ENCODE results near the gene TMEM204. TPM values are rescaled to one million over a fixed set of nuclear protein-coding genes. Genes with fewer than 3 reads are reported as not detected.

TMEM204 gene
- total and polyA plus RNA-seq, 2 donors: 10.3 to 29.3 TPM

GRCh38 chr16:1557074-1557473, 23.6 kb downstream of the TMEM204 start:
- Histone ChIP-seq H3K4me3 (ENCODE audit: low read length in 2 of 2) (no peak overlapping the region), H3K9me3 (ENCODE audit: control insufficient read depth in 2 of 2, insufficient read depth in 1 of 2, low read length in 1 of 2) (no peaks in the 10 kb centered on the region), H3K36me3 (ENCODE audit: control insufficient read depth in 2 of 2, insufficient read depth in 2 of 2, low read length in 1 of 2) (peaks cover 12 to 36% of the 10 kb centered on the region in 2 donors), H3K27ac (ENCODE audit: low read depth in 1 of 2, low read length in 1 of 2) (no peak overlapping the region), H3K27me3 (ENCODE audit: control insufficient read depth in 2 of 2, insufficient read depth in 1 of 2, low read length in 1 of 2) (no peaks in the 10 kb centered on the region), H3K4me1 (ENCODE audit: control insufficient read depth in 2 of 2, insufficient read depth in 2 of 2, low read length in 2 of 2) (peaks cover 0 to 6% of the 10 kb centered on the region in 2 donors)
- DNase-seq (ENCODE audit: low read depth in 6 of 9, low spot score in 9 of 9): no peak
- 97% methylated on average over 16 of the region's 16 CpGs for WGBS

GRCh38 chr16:1557576-1557975, 24.1 kb downstream of the TMEM204 start:
- 97% methylated on average over 11 of the region's 11 CpGs for WGBS
- H3K9me3 ChIP-seq (ENCODE audit: control insufficient read depth in 2 of 2, insufficient read depth in 1 of 2, low read length in 1 of 2): no peaks in the 10 kb centered on the region

DNA sequence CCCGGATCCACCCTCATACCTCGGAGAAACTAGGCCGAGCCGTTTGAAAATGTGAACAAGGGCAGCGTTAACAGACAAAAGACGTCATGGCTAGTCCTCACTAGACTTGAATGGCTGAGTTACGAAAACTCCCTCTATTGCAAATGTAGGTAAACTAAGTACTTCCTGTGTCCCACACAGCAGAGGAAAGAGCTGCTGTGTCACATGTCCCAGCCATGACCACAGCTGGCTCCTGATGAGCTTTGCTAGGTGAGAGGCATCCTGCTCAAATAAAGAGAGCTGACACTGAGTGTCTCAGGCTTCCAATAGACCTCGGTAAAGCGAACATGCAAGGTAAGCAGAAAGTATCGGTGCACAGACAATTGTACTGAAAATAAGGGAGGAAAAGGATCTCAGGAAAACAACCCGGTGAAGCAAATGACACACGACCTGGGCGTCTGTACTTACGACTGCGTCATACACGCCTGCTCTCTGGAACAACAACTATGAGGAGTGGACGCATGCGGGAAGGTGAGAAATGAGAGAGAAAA, 26.0 kb downstream of the TMEM204 start:
- Histone ChIP-seq H3K4me1 (ENCODE audit: control insufficient read depth in 2 of 2, insufficient read depth in 2 of 2, low read length in 2 of 2) (peaks cover 0 to 6% of the 10 kb centered on the region in 2 donors), H3K27me3 (ENCODE audit: control insufficient read depth in 2 of 2, insufficient read depth in 1 of 2, low read length in 1 of 2) (no peaks in the 10 kb centered on the region), H3K36me3 (ENCODE audit: control insufficient read depth in 2 of 2, insufficient read depth in 2 of 2, low read length in 1 of 2) (peaks cover 12 to 36% of the 10 kb centered on the region in 2 donors), H3K9me3 (ENCODE audit: control insufficient read depth in 2 of 2, insufficient read depth in 1 of 2, low read length in 1 of 2) (no peaks in the 10 kb centered on the region), H3K4me3 (ENCODE audit: low read length in 2 of 2) (no peak overlapping the region), H3K27ac (ENCODE audit: low read depth in 1 of 2, low read length in 1 of 2) (no peak overlapping the region)
- DNase-seq (ENCODE audit: low read depth in 6 of 9, low spot score in 9 of 9): peak in 4 of 9 donors; percentile 22 to 59 (median 34)
- 91% methylated on average over 18 of the region's 18 CpGs for WGBS

More at GRCh38 chr16:1557576-1557975, 24.1 kb downstream of the TMEM204 start:
- H3K27ac ChIP-seq (ENCODE audit: low read depth in 1 of 2, low read length in 1 of 2): no peak overlapping the region
- H3K27me3 ChIP-seq (ENCODE audit: control insufficient read depth in 2 of 2, insufficient read depth in 1 of 2, low read length in 1 of 2): no peaks in the 10 kb centered on the region
- no peak for DNase-seq (ENCODE audit: low read depth in 6 of 9, low spot score in 9 of 9)
- no peak overlapping the region for H3K4me3 ChIP-seq (ENCODE audit: low read length in 2 of 2)
- peaks cover 0 to 6% of the 10 kb centered on the region in 2 donors for H3K4me1 ChIP-seq (ENCODE audit: control insufficient read depth in 2 of 2, insufficient read depth in 2 of 2, low read length in 2 of 2)
- H3K36me3 ChIP-seq (ENCODE audit: control insufficient read depth in 2 of 2, insufficient read depth in 2 of 2, low read length in 1 of 2): peaks cover 12 to 36% of the 10 kb centered on the region in 2 donors

GRCh38 chr16:1560153-1560552, 26.7 kb downstream of the TMEM204 start:
- Histone ChIP-seq H3K36me3 (ENCODE audit: control insufficient read depth in 2 of 2, insufficient read depth in 2 of 2, low read length in 1 of 2) (peaks cover 12 to 30% of the 10 kb centered on the region in 2 donors), H3K4me1 (ENCODE audit: control insufficient read depth in 2 of 2, insufficient read depth in 2 of 2, low read length in 2 of 2) (peaks cover 0 to 6% of the 10 kb centered on the region in 2 donors), H3K9me3 (ENCODE audit: control insufficient read depth in 2 of 2, insufficient read depth in 1 of 2, low read length in 1 of 2) (no peaks in the 10 kb centered on the region), H3K4me3 (ENCODE audit: low read length in 2 of 2) (no peak overlapping the region), H3K27ac (ENCODE audit: low read depth in 1 of 2, low read length in 1 of 2) (no peak overlapping the region), H3K27me3 (ENCODE audit: control insufficient read depth in 2 of 2, insufficient read depth in 1 of 2, low read length in 1 of 2) (no peaks in the 10 kb centered on the region)
- DNase-seq (ENCODE audit: low read depth in 6 of 9, low spot score in 9 of 9): no peak
- 96% methylated on average over 15 of the region's 15 CpGs for WGBS

GRCh38 chr16:1560866-1561265, 27.4 kb downstream of the TMEM204 start:
- H3K4me3 ChIP-seq (ENCODE audit: low read length in 2 of 2): no peak overlapping the region
- H3K9me3 ChIP-seq (ENCODE audit: control insufficient read depth in 2 of 2, insufficient read depth in 1 of 2, low read length in 1 of 2): no peaks in the 10 kb centered on the region
- no peaks in the 10 kb centered on the region for H3K27me3 ChIP-seq (ENCODE audit: control insufficient read depth in 2 of 2, insufficient read depth in 1 of 2, low read length in 1 of 2)
- WGBS: 97% methylated on average over 12 of the region's 12 CpGs
- peaks cover 0 to 6% of the 10 kb centered on the region in 2 donors for H3K4me1 ChIP-seq (ENCODE audit: control insufficient read depth in 2 of 2, insufficient read depth in 2 of 2, low read length in 2 of 2)
- DNase-seq (ENCODE audit: low read depth in 6 of 9, low spot score in 9 of 9): no peak
- H3K27ac ChIP-seq (ENCODE audit: low read depth in 1 of 2, low read length in 1 of 2): no peak overlapping the region
- peaks cover 12 to 25% of the 10 kb centered on the region in 2 donors for H3K36me3 ChIP-seq (ENCODE audit: control insufficient read depth in 2 of 2, insufficient read depth in 2 of 2, low read length in 1 of 2)

DNA sequence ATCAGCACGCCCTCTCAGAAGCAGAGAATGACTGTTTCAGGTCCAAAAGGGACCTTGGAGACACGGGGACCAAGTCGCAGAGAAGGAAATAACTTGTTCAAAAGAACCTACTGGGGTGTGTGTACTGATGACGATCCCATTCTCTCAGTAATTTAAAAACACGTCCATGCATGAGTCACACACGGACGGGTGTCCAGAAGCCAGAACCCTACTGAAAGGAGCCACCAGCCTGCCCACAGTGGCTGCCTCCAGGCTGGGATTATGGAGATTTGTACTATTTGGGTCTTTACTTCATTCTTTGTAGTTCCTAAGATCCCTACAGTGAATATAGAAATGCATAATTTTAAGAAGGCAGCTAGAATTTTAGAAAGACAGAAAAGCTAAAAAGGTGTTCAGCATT, 27.8 kb downstream of the TMEM204 start:
- Histone ChIP-seq H3K27me3 (ENCODE audit: control insufficient read depth in 2 of 2, insufficient read depth in 1 of 2, low read length in 1 of 2) (no peaks in the 10 kb centered on the region), H3K36me3 (ENCODE audit: control insufficient read depth in 2 of 2, insufficient read depth in 2 of 2, low read length in 1 of 2) (peaks cover 12 to 21% of the 10 kb centered on the region in 2 donors), H3K4me1 (ENCODE audit: control insufficient read depth in 2 of 2, insufficient read depth in 2 of 2, low read length in 2 of 2) (peaks cover 0 to 6% of the 10 kb centered on the region in 2 donors), H3K4me3 (ENCODE audit: low read length in 2 of 2) (no peak overlapping the region), H3K27ac (ENCODE audit: low read depth in 1 of 2, low read length in 1 of 2) (no peak overlapping the region), H3K9me3 (ENCODE audit: control insufficient read depth in 2 of 2, insufficient read depth in 1 of 2, low read length in 1 of 2) (no peaks in the 10 kb centered on the region)
- 97% methylated on average over 7 of the region's 7 CpGs for WGBS
- DNase-seq (ENCODE audit: low read depth in 6 of 9, low spot score in 9 of 9): no peak

GRCh38 chr16:1561836-1562235, 28.4 kb downstream of the TMEM204 start:
- H3K27ac ChIP-seq (ENCODE audit: low read depth in 1 of 2, low read length in 1 of 2): no peak overlapping the region
- H3K9me3 ChIP-seq (ENCODE audit: control insufficient read depth in 2 of 2, insufficient read depth in 1 of 2, low read length in 1 of 2): no peaks in the 10 kb centered on the region
- WGBS: 98% methylated on average over 14 of the region's 14 CpGs
- peaks cover 12 to 20% of the 10 kb centered on the region in 2 donors for H3K36me3 ChIP-seq (ENCODE audit: control insufficient read depth in 2 of 2, insufficient read depth in 2 of 2, low read length in 1 of 2)
- DNase-seq (ENCODE audit: low read depth in 6 of 9, low spot score in 9 of 9): no peak
- H3K27me3 ChIP-seq (ENCODE audit: control insufficient read depth in 2 of 2, insufficient read depth in 1 of 2, low read length in 1 of 2): no peaks in the 10 kb centered on the region
- H3K4me3 ChIP-seq (ENCODE audit: low read length in 2 of 2): no peak overlapping the region
- H3K4me1 ChIP-seq (ENCODE audit: control insufficient read depth in 2 of 2, insufficient read depth in 2 of 2, low read length in 2 of 2): peaks cover 0 to 6% of the 10 kb centered on the region in 2 donors

DNA sequence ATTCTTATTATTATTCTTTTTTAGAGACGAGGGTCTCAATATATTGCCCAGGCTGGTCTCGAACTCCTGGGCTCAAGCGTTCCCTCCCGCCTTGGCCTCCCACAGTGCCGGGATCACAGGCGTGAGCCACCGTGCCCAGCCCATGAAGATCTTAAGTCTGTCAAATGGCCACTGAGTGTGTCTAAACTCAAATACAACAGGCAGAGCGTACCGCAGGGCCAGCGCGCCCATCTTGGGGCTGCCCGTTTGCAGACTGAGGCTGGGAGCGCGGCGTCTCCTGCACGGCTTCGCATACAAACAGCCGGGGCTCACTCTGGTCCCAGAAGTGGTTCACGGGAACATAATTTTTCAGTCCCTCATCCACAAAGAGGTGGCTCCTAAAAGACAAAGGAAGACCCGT, 30.3 kb downstream of the TMEM204 start:
- no peak overlapping the region for H3K27ac ChIP-seq (ENCODE audit: low read depth in 1 of 2, low read length in 1 of 2)
- H3K4me1 ChIP-seq (ENCODE audit: control insufficient read depth in 2 of 2, insufficient read depth in 2 of 2, low read length in 2 of 2): peaks cover 0 to 6% of the 10 kb centered on the region in 2 donors
- no peaks in the 10 kb centered on the region for H3K9me3 ChIP-seq (ENCODE audit: control insufficient read depth in 2 of 2, insufficient read depth in 1 of 2, low read length in 1 of 2)
- peaks cover 7 to 12% of the 10 kb centered on the region in 2 donors for H3K36me3 ChIP-seq (ENCODE audit: control insufficient read depth in 2 of 2, insufficient read depth in 2 of 2, low read length in 1 of 2)
- H3K27me3 ChIP-seq (ENCODE audit: control insufficient read depth in 2 of 2, insufficient read depth in 1 of 2, low read length in 1 of 2): no peaks in the 10 kb centered on the region
- DNase-seq (ENCODE audit: low read depth in 6 of 9, low spot score in 9 of 9): no peak
- WGBS: 98% methylated on average over 20 of the region's 20 CpGs
- no peak overlapping the region for H3K4me3 ChIP-seq (ENCODE audit: low read length in 2 of 2)

GRCh38 chr16:1564325-1564724, 30.9 kb downstream of the TMEM204 start:
- peaks cover 0 to 5% of the 10 kb centered on the region in 2 donors for H3K4me1 ChIP-seq (ENCODE audit: control insufficient read depth in 2 of 2, insufficient read depth in 2 of 2, low read length in 2 of 2)
- no peak overlapping the region for H3K27ac ChIP-seq (ENCODE audit: low read depth in 1 of 2, low read length in 1 of 2)
- no peaks in the 10 kb centered on the region for H3K27me3 ChIP-seq (ENCODE audit: control insufficient read depth in 2 of 2, insufficient read depth in 1 of 2, low read length in 1 of 2)
- H3K36me3 ChIP-seq (ENCODE audit: control insufficient read depth in 2 of 2, insufficient read depth in 2 of 2, low read length in 1 of 2): peaks cover 7 to 12% of the 10 kb centered on the region in 2 donors
- H3K9me3 ChIP-seq (ENCODE audit: control insufficient read depth in 2 of 2, insufficient read depth in 1 of 2, low read length in 1 of 2): no peaks in the 10 kb centered on the region
- no peak overlapping the region for H3K4me3 ChIP-seq (ENCODE audit: low read length in 2 of 2)
- WGBS: 81% methylated on average over 9 of the region's 9 CpGs
- DNase-seq (ENCODE audit: low read depth in 6 of 9, low spot score in 9 of 9): no peak
